NOMO-1 treated with DMSO at 0.1 percent for 48 hours (cell line): Measurements from ENCODE around the gene CTXND1.
A peak's percentile ranks its signal among the peaks of the same experiment; 100 is the strongest.

ENCODE experiments used
- DNase-seq: peaks from one replicate; lab custom pipeline; 2025; ENCODE audit not compliant: unreplicated experiment; lab: John Stamatoyannopoulos, UW

Gene CTXND1

DNA sequence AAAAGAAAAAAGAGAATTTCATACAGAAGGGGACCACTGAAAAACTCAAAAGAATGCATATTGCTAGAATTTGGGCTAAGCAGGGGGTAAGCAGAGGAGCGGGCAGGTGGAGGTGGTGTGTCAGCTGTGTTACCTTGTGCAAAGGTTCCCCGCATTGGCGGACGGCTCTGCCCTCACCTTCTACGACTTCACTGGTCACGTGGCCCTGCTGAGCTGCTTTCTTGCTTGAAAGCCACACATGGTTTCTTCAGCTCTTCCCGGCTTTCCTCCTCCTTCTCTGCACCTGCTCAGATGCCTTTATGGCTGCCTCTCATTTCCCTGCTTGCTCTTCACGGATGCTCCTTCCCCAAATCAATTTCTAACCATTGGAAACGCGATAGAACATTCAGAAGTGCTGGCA is 68.7 kb downstream of the CTXND1 start:
- DNase-seq: no peak

DNA sequence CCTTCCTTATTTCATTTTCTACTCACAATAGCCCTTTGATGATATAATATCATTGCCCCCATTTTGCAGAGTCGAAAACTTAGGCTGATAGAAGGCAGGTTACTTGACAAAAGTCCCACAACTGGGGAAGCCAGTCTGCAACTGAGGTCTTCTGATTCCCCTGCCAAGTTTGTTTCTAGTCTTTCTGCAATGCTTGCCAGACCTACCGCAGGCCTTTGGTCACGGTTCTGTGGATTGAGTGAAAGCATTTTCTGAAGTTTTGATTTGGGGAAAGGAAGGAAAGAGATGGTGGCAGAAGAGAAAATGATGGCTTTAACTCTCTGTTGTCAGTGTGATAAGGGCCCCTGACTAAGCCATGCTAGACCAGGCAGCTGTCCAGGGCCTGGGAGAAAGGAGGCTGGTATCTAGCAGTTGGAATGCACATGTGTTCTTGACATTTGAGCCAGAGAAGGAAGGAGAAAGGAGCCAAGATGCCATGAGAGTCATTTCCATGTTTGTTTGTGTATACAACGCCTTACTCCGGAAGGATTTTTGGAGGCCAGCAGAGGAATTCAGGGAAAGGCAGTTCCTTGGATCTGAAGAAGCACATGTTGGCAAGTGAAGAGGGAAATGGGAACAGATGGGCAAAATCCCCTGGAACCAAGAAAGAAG is 69.3 kb downstream of the CTXND1 start:
- no peak for DNase-seq

DNA sequence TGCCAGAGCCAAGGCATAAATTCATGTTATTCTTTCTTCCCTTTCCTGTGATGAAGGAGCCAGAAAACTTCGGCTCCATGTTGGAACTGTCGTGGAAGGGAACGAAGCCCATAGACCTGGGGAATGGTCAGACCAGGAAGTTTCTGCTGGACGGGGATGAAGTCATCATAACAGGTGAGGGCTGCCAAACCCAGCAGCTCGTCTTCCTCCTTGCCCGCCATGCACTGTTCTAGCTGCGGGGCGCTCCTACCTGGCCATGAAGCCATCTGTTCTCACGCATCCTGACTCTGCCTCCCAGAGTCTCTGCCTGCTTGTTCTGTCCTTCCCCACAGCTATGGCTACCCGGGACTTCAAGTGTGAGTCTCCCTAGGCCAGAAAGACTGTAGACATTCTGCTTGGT is 71.0 kb downstream of the CTXND1 start:
- no peak for DNase-seq

DNA sequence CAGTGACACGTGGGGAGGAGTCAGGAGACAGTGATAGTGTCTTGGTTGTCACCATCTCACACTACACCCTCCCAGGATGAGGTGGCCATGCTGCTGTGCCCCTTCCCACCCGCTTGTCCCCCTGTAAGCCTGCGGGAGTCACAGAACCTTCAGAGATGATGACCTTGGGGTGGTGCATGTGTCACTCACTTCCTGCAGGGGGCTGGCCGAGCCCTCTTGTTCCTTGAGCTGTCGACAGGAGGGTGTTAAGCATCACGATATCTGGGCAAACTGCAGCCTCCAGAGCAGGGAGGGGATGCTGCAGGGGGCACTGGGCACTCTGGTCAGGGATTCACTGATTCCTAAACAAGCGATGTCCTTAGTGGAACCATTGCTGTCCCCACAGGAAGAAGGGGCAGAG is 71.5 kb downstream of the CTXND1 start:
- DNase-seq: no peak

DNA sequence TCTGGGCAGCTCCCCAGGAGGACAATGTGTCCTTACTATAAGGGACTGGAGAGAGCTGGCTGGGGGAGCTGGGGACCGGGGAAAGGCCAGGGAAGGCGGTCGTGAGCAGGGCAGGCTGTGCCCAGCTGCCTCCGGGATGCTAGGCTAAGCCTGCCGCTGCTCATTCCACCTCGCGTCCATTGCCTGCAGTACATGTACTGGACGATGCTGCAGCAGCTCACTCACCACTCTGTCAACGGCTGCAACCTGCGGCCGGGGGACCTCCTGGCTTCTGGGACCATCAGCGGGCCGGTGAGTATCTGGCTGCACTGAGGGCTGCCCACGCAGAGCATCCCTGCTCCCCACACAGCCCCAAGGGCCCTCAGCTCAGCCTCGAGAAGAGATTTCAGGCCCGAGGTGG is 72.1 kb downstream of the CTXND1 start:
- DNase-seq: no peak

DNA sequence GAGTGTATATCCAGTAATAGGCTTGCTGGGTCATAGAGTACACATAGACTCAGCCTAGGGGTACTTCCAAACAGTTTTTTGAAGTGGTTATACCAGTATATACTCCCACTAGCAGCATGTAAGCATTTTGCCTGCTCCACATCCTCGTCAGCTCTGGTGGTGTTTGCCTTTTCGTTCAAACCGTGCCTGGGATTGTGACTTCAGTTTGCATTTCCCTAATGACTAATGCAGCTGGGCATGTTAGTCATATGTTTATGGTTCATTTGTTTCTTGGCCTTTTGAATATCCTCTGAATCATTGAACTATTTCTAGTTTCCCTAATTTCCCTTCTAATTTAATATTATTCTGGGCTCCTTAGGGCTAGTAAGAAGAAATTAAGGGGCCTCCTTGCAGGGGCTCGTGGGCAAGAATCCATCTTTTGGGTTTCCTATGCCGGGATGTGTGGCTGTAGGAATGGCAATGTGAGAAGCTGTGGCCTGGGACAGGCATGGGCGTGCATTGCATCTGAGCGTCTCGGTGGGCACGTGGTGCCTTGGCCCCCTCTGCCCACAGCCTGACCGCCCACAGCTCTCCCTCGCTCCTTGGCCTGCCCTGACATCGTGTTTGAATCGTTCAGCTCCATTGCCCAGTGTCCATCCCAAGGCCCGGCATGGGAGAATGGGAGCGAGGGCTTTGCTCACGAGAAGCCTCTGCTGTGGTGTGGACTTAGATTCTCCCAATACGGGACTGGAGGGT is 72.8 kb downstream of the CTXND1 start:
- no peak for DNase-seq

DNA sequence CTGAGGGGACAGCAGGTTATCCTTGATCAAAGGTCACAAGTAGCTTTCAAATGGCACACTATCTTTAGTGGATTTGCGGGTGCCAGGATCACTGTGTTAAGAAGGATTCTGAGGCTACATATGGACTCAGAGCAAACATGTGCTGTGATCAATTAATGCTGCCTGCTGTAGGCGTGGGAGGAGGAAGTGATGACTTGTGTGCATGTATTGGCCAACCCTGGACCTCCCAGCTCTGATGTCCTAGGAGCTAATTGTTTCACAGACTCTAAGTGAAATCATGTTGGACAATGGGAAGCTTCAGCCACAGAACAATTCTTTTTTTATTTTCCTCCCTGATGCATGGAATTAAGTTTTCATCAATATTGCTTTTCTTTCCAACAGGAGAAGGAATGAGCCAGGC is 74.9 kb downstream of the CTXND1 start:
- DNase-seq: peak; percentile 8

DNA sequence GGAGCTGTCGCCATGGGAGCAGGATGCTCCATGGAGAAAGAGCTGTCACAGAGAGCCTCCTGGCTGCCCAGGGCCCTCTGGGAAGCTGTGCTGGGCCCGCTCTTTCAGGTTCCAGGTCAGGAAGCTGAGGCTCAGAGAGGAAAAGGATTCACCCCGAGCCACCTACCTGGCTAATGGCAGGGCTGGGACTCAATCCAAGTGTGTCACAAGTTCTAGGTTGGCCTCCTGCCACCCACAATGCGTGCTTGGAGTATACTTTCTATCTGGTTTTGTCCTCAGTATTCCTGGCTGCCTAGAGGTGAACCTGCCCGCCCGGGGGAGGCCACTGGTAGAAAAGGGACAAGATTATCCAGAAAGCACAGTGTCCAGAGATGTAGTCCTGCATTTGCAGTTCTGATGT is 75.6 kb downstream of the CTXND1 start:
- DNase-seq: no peak

DNA sequence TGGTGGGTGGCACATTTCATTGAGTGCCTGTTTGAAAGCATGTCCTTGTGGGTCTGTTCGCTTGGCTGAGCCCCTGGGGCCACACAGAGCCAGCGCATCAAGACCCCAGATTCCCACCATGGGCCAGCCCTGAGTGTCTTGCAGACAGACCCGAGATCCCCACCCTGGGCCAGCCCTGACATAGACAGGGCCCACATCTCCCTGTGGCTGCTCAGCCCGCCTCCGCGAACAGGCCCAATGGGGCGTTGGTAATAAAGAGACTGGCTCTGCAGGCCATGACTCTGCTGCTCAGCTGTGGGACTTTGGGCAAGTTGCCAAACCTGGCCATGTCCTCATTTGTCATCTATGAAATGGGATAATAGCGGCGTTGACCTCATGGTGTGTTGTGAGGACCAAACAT is 76.6 kb downstream of the CTXND1 start:
- no peak for DNase-seq

DNA sequence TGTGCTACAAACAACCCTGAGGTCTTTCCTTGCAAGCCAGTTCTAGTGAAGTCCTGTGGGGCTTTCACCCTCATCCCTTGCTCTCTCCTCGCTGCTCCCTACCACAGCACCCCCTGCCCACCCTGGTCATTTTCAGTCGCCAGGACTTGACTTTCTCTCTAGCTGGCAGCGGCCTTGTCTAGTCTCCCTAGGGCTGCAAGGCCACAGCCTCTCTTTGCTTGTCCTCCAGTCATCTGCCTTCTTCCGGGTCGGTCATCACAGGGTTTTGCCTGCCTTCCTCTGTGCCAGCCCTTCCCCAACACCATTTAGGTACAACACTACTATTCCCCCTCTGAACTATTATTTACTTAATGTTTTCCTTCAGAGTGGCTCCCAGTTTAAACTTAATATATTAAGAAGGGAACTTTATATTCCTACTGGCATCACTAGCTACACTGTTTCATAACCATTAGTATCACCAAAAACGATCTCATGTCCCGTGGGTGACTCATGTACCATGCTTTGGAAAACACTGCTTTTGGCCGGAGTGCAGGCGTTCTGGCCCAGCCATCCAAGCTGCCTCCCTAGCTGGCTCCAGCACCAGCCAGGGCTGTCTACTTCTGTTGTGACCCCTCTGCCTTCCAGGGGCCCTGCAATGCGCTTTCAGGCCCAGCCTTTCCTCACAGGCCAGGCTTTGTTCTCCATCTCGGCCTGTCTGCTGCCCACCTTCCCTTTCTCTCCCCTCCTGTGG is 77.8 kb downstream of the CTXND1 start:
- no peak for DNase-seq

DNA sequence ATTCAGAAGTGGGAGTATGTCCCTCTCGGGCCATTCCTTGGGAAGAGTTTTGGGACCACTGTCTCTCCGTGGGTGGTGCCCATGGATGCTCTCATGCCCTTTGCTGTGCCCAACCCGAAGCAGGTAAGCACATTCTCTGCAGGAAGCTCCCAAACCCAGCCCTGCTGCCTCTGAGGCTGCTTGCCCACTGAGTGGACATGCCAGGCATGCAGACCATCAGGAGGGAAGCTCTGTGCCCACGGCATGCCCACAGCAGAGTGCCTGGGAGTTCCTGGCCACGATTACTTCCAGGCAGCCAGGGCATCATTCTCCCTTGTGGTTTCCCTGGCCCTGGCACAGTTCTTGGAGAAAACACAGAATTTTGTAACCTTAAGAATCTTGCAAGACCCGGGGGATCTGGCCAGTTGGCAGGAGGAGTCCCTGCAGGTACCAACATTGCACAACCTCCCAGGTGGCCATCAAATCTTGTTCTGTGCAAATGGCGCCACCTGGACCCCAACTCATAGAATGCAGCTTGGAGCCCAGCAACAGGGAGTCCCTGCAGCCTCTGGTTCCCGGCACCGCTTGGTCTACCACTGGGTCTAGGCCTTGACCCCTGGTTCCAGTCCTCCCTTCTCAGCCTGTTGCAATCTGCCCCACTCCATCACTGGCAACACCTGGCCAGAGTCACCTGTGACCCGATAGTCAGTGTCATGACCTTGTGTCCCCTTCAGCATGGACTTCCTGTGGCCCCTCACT is 78.8 kb downstream of the CTXND1 start:
- DNase-seq: peak; percentile 15

DNA sequence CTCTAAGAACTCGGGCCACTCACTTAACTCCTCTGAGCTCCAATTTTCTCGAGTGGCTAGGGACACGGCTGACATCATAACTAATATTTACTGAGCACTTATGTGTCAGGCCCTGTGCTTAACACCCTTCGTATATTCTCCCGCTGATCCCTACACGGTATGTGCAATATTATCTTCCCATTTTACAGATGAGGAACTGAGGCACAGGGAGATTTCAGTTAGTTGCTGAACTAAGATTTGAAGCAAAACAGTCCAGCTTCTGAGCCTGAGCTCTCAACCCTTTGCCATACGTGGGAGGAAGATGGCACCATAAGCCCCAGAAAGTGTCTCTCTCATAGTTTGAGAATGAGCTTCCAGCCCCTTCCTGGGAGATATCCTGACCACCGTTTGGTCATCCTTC is 79.6 kb downstream of the CTXND1 start:
- DNase-seq: no peak

DNA sequence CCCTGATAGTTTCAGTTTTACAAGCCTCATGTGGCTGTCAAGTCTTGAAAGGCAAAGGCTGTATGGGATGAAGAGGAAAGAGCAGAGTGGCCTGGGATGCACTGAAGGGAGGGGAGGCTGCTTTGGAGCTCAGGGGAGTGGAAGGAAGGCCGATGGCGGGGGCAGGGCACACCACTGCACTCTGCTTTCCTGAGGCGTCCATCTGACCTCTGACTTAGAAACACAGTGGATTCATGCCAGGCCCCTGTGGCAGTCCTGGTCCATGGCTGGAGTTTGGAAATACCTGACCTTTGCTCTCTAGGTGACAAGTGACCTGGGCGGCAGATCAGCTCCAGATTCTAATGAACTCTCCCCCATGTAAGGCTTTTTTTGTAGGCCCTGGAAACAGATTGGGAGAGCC is 80.2 kb downstream of the CTXND1 start:
- DNase-seq: no peak

DNA sequence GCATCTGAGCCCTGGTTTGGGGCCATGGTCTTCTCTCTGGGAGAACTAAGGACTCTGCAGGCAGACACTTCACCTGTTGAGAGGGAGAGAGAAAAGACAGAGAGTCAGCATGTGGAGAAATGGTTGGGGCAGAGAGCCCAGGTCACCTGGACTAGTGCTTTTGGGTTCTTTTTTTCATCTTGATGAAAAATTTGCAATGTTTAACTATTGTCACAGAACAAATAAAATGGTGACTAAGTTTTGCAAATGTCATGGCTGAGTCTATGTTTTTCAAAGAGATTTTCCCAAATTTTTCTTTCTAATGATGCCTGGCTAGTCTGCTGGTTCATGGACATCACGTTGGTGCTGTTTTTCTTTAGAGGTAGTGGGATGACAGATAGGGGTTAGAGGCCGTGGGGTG is 81.4 kb downstream of the CTXND1 start:
- no peak for DNase-seq

DNA sequence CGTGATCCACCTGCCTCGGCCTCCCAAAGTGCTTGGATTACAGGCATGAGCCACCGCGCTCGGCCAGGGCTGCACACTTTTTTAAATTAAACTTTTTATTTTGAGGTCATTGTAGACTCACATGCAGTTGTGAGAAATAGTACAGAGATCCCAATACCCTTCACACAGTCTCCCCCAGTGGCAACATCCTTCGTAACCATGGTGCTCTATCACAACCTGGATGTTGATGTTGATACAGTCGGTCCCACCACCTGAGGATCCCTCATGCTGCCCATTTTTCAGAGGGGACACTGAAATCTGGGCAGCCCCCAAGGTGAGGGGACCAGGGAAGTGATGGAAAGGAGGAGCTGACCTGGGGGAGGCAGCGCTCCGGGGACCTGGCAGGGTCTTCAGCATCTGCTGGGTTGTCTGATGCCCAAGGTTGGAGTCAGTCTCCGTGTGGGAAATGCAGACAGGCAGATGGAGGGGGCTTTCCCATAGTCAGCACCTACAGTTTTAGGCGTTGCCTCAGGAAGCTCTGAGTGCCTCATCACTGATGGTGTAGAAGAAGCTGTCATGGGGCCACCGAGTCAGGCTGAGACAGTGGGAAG is 82.2 kb downstream of the CTXND1 start:
- DNase-seq: no peak

DNA sequence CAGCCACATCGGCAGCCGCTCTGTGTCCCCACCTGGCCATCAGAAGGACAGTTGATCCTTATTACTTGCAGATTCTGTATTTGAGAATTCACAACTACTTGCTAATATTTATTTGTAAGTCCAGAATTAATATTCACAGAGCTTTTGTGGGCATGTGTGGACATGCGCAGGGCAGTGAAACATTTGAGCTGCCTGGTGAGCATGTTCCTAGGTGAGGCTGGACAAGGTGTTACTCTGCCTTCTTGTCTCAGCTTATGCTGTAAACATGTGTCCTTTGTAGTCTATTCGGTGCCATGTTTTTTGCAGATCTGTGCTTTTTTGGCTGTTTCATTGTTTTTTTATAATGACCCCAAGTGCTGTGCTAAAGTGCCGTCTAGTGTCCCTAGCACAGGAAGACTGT is 83.6 kb downstream of the CTXND1 start:
- no peak for DNase-seq

DNA sequence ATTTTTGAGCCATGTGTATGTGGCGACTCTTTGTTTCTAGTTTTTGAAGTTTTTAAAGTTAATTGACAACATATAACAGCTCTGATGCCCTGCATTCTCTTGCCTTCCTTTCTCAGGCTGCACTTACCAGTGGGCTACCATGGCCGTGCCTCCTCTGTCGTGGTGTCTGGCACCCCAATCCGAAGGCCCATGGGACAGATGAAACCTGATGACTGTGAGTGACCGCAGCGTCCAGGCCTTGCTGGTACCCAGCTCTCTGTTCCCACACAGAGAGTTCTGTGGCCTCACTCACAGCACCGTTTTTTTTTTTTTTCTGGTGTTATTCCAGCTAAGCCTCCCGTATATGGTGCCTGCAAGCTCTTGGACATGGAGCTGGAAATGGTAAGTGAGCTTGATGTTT is 84.1 kb downstream of the CTXND1 start:
- DNase-seq: no peak

DNA sequence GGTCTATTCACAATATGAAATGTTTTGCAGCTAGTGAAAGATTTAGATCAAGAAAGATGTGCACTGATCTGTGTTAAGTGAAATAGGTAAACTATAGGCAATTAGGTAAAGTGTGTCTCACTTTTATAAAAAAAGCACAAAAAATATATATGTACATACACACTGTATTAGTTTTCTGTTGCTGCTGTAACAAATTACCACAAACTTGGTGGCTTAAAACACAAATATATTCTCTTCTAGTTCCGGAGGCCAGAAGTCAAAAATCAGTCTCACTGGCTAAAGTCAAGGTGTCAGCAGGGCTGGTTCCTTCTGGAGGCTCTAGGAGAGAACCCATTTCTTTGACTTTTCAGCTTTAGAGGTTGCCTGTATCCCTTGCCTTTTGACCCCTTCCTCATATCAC is 88.1 kb downstream of the CTXND1 start:
- DNase-seq: no peak

DNA sequence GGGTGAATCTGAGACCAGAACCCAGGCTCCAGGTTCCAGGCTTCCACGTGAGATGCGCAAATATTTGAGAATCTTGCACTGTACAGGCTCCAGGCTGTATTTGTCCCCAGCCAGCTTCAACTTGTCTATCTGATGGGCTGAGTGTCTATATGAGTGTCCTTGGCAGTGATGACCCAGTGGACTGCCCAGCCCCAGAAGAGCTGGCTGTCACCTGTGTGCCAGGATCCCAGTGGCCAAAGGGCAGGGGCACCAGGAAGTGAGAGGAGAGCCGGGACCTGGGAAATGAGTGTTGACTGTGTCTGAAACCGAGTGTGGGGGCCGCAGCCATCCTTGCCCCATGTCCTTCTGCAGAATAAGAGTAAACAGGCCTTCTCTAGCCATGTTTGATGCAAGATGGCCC is 88.8 kb downstream of the CTXND1 start:
- DNase-seq: no peak

DNA sequence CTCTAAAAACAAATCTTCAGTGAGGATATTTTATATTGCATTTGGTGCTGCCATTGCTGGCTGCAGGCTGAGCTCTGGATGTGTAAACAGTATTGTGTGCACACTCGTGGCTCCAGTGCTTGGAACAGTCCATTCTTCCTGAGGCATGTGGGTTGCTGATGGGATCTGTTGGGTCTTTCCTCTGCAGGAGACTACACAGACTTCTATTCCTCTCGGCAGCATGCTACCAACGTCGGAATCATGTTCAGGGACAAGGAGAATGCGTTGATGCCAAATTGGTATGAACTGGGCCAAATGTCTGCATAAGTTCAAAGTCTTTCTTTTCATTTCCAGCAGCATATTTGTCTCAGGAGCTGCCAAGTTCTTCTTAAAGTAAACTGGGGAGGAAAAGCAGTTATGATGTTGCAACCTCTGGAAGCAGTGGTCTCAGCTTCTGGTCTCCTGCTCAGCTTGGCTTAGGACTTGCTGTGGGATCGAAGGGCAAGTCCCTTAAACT is 89.9 kb downstream of the CTXND1 start:
- DNase-seq: no peak

DNA sequence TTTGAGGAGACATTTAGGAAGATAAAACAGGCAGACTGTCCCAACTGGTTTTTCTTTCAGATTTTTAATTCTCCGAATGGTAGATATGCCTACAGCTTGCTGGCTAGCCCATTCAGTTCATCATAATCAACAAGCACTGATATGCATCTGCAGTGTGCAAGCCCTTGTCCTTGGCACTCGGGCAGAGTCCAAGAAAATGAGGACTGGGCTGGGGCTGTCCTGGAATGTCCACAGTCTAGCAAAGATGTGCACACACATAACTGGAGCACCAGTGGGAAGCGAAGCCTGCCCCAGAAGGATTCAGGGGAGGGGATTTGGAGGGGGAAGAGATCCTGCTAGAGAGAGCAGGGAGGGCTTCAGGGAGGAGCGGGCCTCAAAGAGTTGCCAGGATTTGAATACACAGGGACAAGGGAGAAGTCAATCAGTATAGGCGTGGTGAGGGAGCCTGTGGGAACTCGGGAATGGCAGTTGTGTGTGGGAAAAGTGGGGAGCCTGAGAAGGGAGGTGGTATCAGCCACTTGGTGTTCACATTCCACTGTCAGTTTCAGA is 90.5 kb downstream of the CTXND1 start:
- no peak for DNase-seq
